SKM-1 (cell line): ENCODE measurements around the gene RAB27A.
"Not testable (repeated sequence)": the region's sequence is repeated elsewhere in the genome, so short reads cannot be mapped to it uniquely, and the experiment has no call there.

Source experiments
- DNase-seq: peaks from one replicate; lab custom pipeline; 2025; ENCODE audit not compliant: unreplicated experiment; lab: John Stamatoyannopoulos, UW

The RAB27A gene

DNA sequence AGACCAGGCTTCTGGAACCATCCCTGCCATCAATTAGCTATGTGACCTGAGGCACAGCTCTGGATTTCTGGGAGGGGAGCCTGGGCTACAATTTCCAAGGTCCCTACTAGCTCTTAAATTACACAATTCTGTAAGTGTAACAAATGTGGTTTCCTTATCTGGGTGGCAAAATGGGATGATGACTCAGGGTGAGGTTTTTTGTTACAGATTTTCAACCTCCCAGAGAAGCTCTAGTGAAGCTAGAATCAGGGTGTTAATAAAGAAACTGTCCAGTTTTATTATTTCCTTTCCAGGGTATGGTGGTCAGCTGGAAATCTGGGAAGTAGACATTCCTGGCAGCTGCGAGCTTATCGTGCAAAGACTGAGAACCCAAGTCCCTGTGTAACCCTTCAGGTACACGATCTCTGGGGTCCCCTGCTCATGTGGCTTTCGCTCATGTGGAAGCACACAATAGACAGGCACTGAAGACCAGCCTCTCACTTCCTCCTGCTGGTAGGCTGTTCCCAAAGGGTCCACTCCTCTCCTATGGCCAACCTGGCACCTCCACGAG lies 7.3 kb downstream of the RAB27A start:
- DNase-seq: peak; percentile 64

DNA sequence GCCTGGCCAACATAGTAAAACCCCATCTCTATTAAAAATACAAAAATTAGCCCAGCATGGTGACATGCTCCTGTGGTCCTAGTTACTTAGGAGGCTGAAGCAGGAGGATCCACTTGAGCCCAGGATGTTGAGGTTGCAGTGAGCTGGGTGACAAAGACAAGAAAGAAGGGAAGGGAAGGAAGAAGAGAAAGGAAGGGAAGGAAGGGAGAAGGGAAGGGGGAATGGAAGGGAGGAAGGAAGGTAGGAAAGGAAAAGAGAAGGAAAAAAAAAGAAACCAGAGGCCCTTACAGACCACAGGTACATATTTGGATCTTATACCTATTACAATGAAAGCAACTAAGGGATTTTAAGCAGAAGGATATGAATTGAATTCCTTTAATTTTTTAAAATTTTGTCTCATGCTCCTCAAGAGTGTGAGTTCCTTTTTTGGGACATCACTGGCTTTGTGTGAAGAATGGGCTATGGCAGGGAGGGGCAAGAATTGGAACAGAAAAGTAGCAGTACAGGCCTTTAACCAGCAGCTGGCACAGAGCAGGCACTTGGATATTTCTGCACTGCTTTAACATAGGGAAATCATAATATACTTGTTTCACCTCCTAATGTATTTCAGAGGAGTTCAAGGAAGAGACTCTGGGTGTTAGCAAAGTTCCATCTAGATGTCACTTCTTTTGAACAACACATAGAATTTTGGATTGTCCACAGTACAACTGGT lies 7.9 kb downstream of the RAB27A start:
- no peak for DNase-seq

DNA sequence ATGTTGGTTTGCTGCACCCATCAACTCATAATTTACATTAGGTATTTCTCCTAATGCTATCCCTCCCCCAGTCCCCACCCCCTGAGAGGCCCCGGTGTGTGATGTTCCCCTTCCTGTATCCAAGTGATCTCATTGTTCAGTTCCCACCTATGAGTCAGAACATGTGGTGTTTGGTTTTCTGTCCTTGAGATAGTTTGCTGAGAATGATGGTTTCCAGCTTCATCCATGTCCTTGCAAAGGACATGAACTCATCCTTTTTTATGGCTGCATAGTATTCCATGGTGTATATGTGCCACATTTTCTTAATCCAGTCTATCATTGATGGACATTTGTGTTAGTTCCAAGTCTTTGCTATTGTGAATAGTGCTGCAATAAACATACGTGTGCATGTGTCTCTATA lies 9.0 kb downstream of the RAB27A start:
- DNase-seq: not testable (repeated sequence)

DNA sequence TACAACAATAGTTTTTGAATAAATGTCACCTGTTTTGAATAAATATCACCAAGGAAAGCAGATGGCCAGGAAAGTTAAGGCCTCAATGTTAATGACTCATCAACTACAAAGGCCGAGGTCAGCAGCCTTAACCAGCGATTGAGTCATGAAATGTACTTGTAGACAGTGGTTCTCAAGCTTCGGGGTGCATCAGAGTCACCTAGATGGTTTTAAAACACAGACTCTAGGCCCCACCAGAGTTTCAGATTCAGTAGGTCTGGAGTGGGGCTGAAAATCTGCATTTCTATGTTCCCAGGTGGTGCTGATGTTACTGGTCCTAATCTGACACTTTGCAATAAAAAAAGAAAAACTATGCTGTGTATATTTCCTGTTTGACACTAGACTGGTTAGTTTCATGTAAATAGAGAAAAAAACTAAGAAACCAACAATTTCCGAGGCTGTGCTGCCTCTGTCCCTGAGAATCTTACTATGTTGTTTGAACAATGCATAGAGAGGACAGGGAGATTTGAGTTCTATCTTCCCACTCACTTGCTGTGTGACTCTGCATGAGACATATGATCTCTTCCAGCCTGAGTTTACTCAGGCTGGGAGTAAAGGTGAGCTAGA lies 9.8 kb downstream of the RAB27A start:
- DNase-seq: peak; percentile 17

DNA sequence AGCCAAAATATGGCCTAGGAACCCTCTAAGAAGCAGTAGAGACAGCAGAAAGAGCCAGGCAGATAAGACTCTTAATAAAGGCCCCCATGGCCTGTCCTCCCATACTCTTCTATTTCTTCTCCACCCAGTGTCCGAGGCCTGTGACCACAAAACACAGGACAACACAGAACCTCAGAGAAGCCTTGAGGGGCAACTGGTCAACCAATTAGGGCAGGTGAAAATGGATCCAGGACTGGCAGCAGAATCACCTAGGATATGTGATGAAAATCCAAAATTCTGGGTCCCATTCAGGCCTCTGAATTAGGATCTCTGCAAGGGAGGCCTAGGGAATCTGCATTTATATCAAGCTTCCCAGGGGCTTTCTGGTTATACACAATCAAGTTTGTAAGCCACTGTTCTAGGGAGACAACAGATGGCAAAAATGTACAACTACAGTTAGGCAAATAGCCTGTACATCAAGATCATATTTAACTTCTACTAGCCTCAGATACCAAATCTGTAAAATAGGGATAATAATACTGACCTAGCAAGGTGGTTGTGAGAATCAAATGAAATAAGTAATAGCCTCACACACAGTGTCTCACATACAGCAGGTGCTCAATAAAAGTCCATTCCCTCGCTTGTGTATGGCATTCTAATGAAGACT lies 10.4 kb downstream of the RAB27A start:
- DNase-seq: no peak

DNA sequence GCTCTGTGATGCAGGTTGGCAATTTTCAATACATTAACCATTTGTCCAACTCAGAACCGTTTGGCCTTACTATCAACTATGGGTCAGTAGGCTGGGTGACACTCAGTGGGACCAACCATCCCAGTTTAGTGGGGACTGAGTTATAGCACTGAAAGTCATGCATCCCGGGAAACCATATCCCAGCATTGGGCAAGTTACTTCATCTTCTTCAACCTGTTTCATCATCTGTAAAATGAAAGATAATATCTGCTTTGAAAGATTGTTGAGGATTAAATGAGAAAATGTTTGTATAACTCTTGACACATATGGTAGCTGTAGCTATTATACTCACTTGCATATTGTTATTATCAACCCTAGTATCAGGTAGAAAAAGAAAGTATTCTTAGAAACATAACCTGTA lies 11.9 kb downstream of the RAB27A start:
- DNase-seq: no peak

DNA sequence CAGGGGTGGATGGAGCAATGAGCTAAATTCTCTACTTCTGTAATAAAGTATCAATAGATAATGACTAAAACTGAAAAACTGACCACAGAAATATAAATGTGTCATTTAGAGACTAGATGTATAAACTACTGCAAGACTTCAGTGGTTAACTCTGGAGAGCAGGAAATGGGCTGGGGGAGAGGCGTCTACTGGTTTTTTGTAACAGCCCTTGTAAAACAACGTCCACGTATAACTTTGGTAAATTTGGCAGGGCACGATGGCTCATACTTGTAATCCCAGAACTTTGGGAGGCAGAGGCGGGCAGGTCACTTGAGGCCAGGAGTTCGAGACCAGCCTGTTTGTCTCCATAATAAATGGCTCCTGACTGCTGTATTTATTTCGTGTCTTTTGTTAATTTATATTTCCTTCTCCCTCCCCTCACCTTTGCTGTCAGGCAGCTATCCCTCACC lies 12.5 kb downstream of the RAB27A start:
- DNase-seq: peak; percentile 18

DNA sequence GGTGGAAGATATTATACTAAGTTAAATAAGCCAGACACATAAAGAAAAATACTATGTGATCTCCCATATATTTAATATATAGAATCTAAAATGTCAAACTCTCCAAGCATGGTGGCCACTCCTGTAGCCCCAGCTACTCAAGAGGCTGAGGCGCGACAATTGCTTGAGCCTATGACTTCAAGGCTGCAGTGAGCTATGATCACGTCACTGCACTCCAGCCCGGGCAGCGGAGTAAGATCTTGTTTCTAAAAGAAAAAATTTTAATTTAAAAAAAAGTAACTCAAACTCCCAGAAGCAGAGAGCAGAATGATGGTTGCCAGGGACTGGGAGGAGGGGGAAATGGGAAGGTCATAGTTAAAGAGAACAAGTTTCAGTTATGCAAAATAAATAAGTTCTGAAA lies 13.3 kb downstream of the RAB27A start:
- no peak for DNase-seq

DNA sequence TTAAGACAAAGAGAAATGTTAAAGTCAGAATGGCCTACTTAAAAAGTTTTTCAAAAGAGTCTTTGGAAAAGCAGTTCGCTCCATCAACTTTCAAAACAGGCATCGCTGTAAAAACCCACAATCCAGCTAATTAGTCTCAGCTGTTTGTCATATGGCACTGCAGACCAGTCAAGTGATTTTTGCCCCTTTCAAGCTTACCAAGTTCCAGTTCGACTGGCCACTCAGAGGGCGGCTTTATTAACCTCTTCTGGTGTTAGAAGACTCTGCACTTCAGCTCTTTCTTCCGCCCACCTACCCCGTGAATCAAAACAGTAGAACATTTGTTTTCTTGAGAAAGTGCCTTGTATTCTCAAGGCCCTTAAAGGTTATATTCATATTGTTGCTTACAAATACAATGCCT lies 19.3 kb downstream of the RAB27A start:
- DNase-seq: no peak

DNA sequence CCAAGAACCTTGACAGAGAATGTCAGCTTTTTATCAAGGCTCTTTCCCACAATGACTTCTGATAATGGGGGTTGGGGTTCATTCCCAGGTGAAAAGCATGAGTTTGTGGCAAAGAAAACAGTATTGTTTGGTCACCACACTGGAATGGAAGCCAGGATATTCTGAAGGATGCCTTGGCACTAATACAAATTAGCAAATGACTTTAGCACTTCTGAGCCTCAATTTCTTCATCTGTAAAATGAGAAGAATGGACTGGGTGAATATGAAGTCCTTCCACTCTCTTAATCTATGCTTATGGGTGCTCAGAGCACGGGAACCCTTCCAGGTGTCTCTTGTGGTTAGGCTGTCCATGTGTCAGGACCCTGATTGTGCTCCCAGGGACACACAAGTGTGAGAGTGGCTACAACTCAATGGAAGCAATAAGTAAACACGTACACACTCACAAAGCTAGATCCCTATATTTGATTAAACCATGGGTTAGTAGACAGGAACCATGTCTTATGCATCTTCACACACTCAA lies 21.4 kb downstream of the RAB27A start:
- no peak for DNase-seq

DNA sequence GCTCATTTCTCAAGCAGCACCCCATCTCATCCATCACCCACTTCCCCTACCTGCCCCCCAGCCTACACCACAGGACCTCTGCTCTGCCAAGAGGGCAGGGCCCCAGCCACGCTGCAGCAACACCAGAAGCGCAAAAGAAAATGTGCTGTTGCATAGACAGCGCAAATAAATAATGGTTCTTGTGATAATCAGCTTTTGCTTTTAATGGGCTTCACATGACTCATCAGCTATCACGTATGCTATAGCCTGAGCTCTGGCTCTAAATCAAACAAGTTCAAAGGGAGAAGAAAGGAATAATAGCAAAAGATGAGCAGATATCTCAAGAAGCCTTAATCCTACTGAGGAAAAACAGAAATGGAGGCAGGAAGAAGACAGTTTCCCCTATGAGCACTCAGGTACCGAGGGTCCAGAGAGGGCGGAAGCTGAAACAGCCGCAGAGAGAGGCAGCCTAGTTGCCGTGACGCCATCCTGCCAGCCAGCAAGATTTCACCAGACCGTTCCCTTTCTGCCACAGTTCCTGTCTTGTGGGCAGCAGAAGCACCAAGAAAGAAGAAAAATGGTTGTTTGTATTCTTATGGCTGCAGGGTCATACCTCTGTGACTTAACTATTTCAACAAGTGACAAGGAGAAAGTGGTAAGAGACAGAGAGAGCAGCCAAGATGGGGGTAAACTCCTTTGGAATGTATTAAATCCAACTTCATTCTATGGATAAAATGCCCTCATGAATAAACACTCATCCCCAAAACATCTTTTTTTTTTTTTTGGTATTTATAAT lies 22.0 kb downstream of the RAB27A start:
- peak; percentile 66 for DNase-seq

DNA sequence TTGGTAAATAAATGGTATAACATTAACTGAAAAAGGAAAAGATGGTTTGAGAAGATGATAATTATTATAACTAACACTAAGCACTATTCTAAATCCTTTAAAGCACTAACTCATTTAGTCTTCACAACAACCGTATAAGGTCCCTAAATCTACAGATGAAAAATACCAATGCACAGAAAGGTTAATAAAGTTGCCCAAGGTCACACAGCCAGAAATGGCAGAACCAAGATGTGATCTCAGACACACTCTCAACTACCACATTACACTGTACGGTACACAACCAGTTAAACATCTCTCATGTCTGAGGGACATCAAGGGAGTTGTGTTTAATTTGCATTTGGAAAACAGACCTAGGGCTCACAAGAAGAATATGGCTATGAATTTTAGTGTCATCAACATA lies 23.1 kb downstream of the RAB27A start:
- no peak for DNase-seq

DNA sequence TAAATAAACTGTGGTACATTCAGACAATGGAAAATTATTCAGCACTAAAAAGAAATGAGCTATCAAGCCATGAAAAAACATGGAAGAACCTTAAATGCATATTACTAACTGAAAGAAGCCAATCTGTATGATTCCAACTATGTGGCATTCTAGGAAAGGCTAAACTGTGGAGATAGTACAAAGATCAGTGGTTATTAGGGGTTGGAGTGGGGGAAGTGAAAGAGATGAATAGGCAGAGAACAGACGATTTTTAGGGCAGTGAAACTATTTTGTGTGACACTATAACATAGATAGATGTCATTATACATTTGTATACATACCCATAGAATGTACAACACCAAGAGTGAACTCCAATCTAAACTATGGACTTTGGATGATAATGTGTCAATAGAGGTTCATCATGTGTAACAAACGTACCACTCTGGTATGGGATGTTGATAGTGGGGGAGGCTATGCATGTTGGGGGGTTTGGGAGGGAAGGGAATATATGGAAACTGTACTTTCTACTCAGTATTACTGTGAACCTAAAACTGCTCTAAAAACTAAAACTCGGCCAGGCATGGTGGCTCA lies 29.0 kb downstream of the RAB27A start:
- no peak for DNase-seq

DNA sequence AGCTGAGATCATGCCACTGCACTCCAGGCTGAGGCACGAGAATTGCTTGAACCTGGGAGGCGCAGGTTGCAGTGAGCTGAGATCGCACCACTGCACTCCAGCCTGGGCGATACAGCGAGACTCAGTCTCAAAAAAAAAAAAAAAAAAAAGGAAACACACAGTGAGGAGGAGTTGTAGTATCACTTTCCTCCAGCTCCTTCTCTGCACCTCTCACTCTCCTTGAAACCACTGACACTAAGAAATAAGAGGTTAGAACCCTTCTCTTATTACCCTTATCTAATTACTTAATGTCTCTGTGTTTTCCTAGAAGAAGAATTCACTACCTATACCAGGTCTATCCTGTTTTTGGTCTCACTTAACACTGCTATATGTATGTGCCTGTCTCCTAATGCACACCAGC lies 31.7 kb downstream of the RAB27A start:
- DNase-seq: no peak

DNA sequence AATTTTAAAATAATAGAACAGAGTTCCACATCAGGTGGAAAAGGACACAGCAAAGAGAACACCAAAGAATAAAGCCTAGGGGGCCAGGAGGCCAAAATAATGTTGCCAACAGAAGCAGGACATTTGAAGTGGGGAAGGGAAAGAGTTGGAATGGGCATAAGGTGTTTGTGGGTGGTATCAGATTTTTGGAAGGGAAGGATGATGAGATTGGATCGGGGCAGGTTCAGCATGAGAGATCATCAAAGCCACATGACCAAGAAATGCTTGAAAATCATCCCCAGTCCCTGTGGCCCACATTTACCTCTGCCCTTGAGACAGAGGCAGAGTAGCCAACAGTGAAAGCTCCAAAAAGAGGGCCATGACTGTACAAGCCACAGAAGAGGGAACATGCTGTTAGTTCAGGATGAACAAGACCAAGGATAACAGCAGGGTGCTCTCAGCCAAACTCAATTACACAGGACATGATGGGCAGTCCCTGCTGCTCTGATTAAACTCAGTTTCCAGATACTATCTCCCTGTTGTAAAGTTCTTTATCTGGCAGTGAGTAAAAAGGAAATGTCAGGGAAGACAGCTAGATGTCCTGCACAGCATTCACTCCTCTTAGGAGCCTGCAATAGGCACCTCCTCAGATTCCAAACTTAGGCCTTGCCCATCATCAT lies 32.5 kb downstream of the RAB27A start:
- DNase-seq: no peak

DNA sequence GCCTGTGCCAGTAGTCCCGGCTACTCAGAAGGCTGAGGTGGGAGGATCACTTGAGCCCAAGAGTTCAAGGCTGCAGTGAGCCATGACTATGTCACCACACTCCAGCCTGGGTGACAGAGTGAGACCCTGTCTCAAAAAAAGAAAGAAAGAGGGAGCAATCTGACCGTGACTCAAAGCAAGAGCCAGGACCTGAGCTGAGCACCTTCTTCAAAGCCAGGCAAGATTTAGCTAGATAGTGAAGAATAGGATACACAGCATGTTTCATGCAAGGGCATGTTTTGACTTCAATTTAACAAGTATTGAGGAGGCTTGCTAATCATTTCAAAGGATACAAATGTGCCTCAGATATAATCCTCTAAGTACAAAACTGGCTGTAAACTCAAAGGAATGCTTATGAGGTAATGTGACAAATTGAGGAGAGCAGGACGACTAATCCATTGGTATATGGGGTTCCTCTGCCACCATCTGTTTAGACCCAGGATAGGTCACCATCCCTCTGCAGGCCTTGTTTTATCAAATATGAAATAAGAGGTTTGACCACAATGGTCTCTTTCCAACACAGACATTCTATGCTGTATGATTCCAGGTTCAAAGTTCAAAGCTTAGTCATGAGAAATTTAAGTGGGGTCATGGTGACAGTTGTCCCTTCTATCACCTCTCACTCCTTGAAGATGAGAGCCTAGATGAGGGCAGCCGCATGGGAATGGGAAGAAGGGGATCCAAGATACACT lies 33.2 kb downstream of the RAB27A start:
- DNase-seq: no peak

DNA sequence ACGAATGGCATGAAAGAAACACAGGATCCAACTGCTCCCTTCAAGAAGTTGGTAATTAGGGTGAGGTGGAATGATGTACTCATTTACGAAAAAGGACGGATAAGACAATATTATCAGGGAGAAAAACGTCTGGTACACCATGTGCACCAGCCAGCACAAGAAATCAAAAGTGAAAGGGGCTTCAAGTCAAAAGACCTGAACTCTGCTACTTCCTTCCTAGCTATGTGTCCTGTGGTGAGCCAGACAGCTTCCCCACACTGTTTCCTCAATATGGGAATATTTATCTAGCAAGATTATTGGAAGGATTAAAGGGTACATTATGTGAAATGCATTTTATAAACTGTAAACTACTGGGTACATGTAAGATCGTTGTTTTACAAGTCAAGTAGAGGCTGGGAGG lies 33.9 kb downstream of the RAB27A start:
- DNase-seq: no peak

DNA sequence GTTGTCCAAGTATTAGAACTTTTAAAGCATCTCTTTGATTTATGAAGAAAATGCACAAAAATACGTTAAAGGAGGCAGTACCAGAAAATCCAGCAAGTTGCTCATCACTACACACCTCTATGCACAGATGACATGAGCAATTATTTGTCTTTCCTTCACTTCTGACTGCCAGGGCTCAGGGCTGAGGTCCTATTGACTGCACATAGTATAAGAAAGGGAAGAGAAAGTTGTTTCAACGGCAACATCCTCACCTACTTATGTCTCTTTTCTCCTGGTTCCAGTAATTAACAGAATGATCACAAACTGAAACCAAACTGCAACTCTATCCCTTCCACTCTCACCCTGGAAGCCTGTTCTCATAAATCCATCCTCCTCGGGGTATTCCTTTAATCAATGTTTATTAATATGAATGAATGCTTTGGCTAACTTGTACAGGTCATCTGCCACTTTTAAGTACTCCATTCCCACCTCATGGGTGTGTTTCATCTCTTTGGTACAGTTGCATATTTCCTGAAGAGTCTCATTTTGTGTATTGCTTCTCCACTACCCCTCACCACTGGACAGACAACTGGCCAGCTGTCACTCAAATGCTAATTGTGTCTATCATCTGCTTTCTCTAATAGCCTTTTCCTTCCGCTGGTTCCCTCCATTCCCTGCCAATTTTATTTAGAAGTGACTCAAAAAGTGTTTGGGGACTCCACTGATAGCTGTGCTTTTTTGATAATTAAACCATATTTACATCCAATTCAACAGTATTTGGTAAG lies 34.5 kb downstream of the RAB27A start:
- DNase-seq: no peak

DNA sequence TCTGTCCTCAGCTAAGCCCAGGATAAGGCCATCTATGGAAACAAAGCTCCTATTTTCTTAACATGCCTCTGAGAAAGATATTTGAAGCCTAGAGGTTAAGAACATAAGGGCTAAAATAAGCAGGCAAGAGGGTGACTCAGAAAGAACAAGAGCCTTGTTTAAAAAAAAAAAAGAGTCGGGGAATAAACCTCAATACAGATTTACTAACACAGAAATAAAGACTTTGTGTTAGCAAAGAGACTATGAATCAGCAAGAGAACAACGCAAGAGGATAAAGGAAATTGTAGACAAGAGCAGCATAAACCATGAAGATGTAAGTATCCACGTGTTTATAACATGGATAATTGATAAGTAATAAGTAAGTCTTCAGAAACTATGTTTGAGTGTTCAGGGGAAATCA lies 36.0 kb downstream of the RAB27A start:
- no peak for DNase-seq
